Measurements from ENCODE around the gene PDZD4. TPM values are rescaled to one million over a fixed set of nuclear protein-coding genes. Genes with fewer than 3 reads are reported as not detected.

The PDZD4 gene, protein sequence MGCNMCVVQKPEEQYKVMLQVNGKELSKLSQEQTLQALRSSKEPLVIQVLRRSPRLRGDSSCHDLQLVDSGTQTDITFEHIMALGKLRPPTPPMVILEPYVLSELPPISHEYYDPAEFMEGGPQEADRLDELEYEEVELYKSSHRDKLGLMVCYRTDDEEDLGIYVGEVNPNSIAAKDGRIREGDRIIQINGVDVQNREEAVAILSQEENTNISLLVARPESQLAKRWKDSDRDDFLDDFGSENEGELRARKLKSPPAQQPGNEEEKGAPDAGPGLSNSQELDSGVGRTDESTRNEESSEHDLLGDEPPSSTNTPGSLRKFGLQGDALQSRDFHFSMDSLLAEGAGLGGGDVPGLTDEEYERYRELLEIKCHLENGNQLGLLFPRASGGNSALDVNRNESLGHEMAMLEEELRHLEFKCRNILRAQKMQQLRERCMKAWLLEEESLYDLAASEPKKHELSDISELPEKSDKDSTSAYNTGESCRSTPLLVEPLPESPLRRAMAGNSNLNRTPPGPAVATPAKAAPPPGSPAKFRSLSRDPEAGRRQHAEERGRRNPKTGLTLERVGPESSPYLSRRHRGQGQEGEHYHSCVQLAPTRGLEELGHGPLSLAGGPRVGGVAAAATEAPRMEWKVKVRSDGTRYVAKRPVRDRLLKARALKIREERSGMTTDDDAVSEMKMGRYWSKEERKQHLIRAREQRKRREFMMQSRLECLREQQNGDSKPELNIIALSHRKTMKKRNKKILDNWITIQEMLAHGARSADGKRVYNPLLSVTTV
- total RNA-seq = under 0.01 TPM in 1 of 2 replicates, not detected in the other

DNA sequence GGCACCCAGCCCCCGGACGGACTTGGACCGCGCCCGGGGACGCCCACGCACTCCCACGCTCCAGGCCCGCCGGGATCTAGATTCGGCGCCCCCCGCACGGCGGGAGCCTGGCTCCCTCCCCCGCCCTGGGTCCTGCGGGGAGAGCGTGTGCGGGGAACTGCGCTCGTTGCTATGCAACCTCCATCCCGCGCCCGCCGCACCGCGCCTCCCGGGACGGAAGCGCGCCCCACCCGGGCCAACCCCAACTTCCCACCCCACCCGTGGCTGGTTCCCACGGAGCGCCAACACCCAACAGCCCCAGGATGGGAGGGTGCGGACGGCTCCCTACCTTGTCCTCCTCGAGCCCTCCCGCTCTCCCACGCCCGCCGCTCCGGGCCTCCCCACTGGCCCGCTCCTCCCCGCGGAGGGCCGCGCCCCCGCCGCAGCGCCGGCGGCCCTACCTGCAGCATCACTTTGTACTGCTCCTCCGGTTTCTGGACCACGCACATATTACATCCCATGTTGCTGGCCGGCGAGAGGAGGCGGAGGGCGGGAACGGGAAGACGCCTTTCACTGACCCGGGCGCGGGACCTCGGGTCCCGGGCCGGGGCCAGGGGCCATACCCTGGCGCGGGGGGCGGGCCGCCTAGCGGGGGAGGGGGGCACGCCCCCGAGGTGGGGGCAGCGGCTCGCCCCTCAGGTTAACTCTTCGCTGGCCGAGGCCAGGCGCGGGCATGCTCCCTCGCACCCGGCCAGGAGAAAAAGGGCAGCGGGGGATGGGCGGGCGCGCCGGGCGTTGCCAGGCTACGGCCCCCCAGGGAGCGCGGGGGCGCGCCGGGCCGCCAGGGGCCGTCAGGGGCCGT is at the start of gene PDZD4:
Gene PDZD4 (minus strand): TSS at position 746 of the 841 bp plus-strand sequence. CDS start 246 bp downstream, at position 500.

DNA sequence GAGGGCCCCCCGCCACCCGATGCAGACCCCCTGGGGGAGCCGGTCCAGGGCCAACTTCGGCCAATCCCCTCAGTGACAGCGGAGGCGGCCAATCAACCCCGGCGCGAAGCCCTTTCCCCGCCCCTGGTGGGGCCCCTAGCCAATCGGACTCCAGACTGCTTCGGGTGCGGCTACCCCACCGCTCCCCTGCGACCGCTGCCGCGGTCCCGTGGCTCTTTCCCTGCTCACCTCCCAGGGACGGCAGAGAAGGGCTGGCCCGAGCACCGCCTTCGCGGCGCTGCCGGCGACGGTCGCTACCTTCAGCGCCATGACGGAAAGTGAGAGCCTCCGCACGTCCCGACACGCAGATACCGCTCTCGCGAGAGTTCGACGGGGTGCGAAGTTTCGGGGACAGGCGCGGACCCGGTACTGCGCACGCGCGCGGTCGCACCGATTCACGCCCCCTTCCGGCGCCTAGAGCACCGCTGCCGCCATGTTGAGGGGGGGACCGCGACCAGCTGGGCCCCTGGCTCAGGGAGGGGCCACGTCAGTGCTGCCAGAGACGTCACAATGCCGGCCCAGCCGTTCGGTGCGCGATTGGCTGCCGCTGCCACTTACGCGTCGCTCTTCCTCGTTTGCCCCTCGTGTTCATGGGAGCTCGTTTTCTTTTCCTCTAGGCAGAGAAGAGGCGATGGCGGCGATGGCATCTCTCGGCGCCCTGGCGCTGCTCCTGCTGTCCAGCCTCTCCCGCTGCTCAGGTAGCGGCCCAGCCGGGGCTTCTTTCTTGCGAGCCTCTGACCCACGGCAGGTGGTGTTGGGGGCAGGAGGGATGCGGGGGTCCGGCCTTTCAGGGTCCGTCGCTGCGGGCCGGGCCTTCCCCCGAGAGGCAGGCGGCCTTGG is 36.1 kb downstream of the PDZD4 start, which contains the start of the genes IDH3G and SSR4:
Gene IDH3G (minus strand): TSS at position 358 of the 879 bp plus-strand sequence. CDS start 49 bp downstream, at position 309.
Gene SSR4 (plus strand): TSS at position 651 of the 879 bp plus-strand sequence. CDS start 20 bp downstream, at position 671.

DNA sequence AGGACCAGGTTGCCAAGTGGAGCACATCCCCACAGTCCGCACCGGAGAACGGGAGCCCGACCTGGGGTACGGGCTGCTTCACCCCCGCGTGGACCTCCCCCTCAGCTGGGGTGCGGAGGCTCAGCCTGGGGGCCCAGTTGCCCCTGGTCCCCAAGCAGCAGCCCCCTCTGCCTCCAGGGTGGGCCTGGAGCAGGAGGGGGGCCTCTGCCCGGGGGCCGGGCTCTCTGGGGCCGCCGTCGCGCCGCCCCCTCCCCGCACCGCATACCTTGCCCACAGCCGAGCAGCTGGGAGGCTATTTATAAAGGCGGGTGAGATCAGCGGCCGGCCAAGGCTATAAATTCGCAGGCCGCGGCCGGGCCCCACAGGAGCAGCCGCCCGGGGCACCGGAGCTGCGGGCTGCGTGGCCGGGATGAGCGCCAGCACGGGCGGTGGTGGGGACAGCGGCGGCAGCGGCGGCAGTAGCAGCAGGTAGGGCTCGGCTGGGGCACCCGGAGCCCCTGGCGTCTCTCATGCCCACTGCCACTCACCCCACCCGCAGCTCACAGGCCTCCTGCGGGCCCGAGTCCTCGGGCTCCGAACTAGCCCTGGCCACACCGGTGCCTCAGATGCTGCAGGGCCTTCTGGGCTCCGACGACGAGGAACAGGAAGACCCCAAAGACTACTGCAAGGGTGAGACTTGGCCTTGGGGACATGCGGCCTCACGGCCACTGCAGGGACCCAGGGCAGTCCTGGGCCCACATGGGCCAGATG is 49.5 kb downstream of the PDZD4 start, which contains the start of gene SRPK3:
Gene SRPK3 (plus strand): TSS at position 364 of the 750 bp plus-strand sequence. CDS start 46 bp downstream, at position 410.

DNA sequence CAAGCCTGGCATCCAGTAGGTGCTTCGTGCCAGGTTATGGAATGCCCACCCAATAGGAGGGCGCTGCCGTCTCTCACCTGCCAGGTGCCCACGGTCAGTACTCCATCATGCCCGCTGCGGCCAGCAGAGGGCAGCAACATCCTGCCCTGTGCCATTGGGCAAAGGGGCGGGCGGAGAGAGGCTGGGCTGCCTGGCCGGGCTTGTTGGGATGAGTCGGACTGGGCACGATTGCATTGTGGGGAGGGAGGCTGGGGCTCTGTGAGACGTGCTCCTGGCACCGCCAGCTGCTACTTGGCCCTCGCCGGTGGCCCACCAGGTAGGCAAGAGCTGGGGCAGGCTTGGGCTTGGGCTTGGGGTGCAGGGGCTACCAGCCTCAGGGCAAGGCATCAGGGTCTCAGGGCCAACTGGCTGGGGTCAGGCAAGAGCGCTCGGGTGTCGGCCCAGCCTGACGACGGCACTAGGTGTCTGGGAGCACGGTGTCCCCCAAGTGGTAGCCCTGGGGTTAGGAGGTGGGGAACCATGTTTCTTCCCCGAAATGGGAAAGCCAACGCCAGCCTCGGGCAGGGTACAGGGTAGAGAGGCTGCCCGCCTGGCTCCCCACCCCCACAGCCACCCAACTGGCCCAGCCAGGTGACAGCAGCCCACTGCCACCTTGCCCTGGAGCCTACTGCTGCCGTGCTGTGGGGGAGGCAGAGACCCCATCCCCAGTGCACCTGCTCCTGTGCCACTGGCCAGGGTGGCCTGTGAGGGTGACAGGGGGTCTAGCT is 66.2 kb downstream of the PDZD4 start, which contains the start of gene PLXNB3:
Gene PLXNB3 (plus strand): TSS at position 261 of the 767 bp plus-strand sequence. CDS start 1,287 bp downstream, outside the sequence.

Other genes with a start within 250 kb of the PDZD4 start
- gene CCNQ, start 231.4 kb downstream of the PDZD4 start, total RNA-seq = 37.7 and 64.8 TPM in 2 replicates
- 1.5 and 1.7 TPM in 2 replicates for gene DUSP9, start 183.3 kb downstream of the PDZD4 start, total RNA-seq
- 3.9 and 4.7 TPM in 2 replicates for gene PNCK, start 156.7 kb downstream of the PDZD4 start, total RNA-seq
- 41.4 and 44.8 TPM in 2 replicates for gene SLC6A8, start 142.6 kb downstream of the PDZD4 start, total RNA-seq
- gene BCAP31, start 106.2 kb downstream of the PDZD4 start, total RNA-seq = 256 and 267 TPM in 2 replicates
- gene ABCD1, start 105.7 kb downstream of the PDZD4 start, total RNA-seq = 3.4 and 3.9 TPM in 2 replicates
- 6.3 and 9.8 TPM in 2 replicates for gene PLXNB3, start 66.3 kb downstream of the PDZD4 start, total RNA-seq
- under 0.01 and 0.43 TPM in 2 replicates for gene SRPK3, start 49.5 kb downstream of the PDZD4 start, total RNA-seq
- 22.4 and 42.9 TPM in 2 replicates for gene IDH3G, start 36.2 kb downstream of the PDZD4 start, total RNA-seq
- gene SSR4, start 35.9 kb downstream of the PDZD4 start, total RNA-seq = 134 and 165 TPM in 2 replicates
- 0.85 and 20.7 TPM in 2 replicates for gene L1CAM, start 55.6 kb upstream of the PDZD4 start, total RNA-seq
- gene AVPR2, start 74.1 kb upstream of the PDZD4 start, total RNA-seq = 0.48 TPM in 1 of 2 replicates, not detected in the other
- 6.0 and 6.7 TPM in 2 replicates for gene ARHGAP4, start 95.7 kb upstream of the PDZD4 start, total RNA-seq
- gene NAA10, start 104.5 kb upstream of the PDZD4 start, total RNA-seq = 61.4 and 74.2 TPM in 2 replicates
- gene RENBP, start 114.1 kb upstream of the PDZD4 start, total RNA-seq = 2.1 and 5.5 TPM in 2 replicates
- gene HCFC1, start 141.3 kb upstream of the PDZD4 start, total RNA-seq = 9.4 and 13.2 TPM in 2 replicates
- gene TMEM187, start 142.2 kb upstream of the PDZD4 start, total RNA-seq = 4.9 and 8.9 TPM in 2 replicates
- 108 and 113 TPM in 2 replicates for gene IRAK1, start 189.4 kb upstream of the PDZD4 start, total RNA-seq